Measurements from ENCODE around the gene FTO. TPM values are rescaled to one million over a fixed set of nuclear protein-coding genes. Genes with fewer than 3 reads are reported as not detected.

The FTO gene
- total RNA-seq, 2 donors from 2014 or later: 72.7 to 73.6 TPM

DNA sequence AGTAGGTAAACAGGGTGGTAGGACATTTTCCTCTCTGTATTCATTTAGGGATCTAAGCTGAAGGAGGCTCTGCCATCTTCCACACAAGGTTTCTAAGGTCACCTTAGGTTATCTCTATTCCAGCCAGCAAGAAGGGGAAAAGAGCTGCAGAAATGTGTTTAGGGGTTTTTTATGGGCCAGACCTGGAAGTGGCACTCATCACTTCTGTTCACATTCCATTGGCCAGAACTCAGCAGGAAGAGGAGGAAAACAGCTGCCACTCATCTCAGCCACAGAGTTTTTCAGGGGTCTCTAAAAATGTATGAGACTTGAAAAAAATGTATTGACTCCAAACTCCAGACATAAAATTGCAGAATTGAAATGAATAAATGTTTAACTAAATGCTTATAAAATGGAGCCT, 65.8 kb downstream of the FTO start:
- no peak overlapping the region for H3K4me3 ChIP-seq
- no peaks in the 10 kb centered on the region for H3K36me3 ChIP-seq
- H3K27me3 ChIP-seq (replicated peaks; ENCODE audit: insufficient read depth): no peaks in the 10 kb centered on the region
- intact Hi-C loops (cut with DNase I): loop anchor here (10.0 kb wide), 1 partner anchor 1605 kb away; no protein-coding TSS in a partner anchor
- no peaks in the 10 kb centered on the region for H3K4me1 ChIP-seq (replicated peaks)
- TF ChIP-seq, protein P1, sequence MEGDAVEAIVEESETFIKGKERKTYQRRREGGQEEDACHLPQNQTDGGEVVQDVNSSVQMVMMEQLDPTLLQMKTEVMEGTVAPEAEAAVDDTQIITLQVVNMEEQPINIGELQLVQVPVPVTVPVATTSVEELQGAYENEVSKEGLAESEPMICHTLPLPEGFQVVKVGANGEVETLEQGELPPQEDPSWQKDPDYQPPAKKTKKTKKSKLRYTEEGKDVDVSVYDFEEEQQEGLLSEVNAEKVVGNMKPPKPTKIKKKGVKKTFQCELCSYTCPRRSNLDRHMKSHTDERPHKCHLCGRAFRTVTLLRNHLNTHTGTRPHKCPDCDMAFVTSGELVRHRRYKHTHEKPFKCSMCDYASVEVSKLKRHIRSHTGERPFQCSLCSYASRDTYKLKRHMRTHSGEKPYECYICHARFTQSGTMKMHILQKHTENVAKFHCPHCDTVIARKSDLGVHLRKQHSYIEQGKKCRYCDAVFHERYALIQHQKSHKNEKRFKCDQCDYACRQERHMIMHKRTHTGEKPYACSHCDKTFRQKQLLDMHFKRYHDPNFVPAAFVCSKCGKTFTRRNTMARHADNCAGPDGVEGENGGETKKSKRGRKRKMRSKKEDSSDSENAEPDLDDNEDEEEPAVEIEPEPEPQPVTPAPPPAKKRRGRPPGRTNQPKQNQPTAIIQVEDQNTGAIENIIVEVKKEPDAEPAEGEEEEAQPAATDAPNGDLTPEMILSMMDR (IDR thresholded peaks at IDR 0.05): no peak
- no peak for TF ChIP-seq POLR2A (IDR thresholded peaks at IDR 0.05)
- TF ChIP-seq POLR2AphosphoS5 (IDR thresholded peaks at IDR 0.05): no peak
- no peak overlapping the region for H3K27ac ChIP-seq
- H3K9me3 ChIP-seq: no peaks in the 10 kb centered on the region
- DNase-seq (ENCODE audit: low spot score): no peak

DNA sequence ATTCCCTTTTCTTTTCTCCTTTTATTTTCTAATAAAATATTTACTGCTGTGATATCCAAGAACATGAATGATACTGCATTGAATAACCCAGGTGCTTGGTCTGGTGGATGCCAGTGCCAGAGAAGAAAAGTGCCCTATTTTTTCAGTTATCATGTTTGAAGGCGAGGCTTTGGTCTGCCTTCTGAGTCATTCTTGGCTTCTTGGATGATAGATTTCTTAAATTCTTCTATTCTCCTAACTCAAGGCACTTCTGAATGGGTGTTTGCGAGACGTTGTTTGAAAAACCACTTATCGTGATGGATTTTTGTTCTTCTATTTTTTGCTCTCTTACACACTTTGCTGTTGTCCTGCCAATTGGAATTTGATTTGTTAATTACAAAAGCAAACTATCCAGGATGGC, 66.7 kb downstream of the FTO start:
- WGBS: 71% methylated on average over 4 of the region's 4 CpGs
- Histone ChIP-seq H3K4me3 (no peak overlapping the region), H3K9me3 (no peaks in the 10 kb centered on the region), H3K27ac (no peak overlapping the region), H3K36me3 (no peaks in the 10 kb centered on the region), H3K27me3 (replicated peaks; ENCODE audit: insufficient read depth) (no peaks in the 10 kb centered on the region), H3K4me1 (replicated peaks) (peaks cover 3% of the 10 kb centered on the region)
- no peak for TF ChIP-seq POLR2A (IDR thresholded peaks at IDR 0.05)
- TF ChIP-seq, protein P1 (IDR thresholded peaks at IDR 0.05): no peak
- TF ChIP-seq POLR2AphosphoS5 (IDR thresholded peaks at IDR 0.05): no peak
- DNase-seq (ENCODE audit: low spot score): no peak
- intact Hi-C loops (cut with DNase I): no loop called here

DNA sequence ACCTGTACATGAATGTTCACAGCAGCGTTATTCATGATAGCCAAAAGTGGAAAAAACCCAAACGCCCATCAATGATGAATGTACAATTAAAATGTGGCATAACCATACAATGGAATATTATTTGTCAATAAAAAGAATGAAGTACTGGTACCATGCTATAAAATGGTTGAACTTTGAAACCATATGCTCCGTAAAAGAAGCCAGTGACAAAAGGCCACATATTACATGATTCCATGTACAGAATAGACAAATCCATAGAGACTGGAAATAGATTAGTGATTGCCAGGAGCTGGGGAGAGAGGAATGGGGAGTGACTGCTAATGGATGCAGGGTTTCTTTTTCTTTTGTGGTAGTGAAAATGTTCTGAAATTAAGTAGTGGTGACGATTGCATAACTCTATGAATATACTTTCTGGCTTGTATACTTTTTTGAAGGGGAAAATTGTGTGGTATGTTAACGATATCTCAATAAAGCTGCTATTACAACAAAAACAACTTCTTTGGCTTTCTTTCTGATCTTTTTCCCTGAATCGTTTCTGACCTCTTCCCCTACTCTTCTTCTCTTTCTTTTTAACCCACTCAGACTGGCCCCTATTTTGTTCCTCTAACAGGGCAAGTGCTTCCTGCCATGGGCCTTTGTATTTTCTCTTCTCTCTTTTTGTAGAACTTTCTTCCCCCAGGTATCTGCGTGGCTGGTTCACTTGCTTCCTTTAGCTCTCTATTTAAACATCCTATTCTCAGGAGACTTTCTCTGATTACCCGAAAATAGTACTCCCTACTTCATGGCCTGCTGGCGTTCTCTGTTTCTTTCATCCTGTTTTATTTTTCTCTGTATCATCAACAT, 67.9 kb downstream of the FTO start:
- no peak overlapping the region for H3K4me3 ChIP-seq
- H3K9me3 ChIP-seq: no peaks in the 10 kb centered on the region
- H3K27ac ChIP-seq: no peak overlapping the region
- DNase-seq (ENCODE audit: low spot score): no peak
- intact Hi-C loops (cut with DNase I): no loop called here
- H3K4me1 ChIP-seq (replicated peaks): peaks cover 3% of the 10 kb centered on the region
- 86% methylated on average over 9 of the region's 9 CpGs for WGBS
- no peaks in the 10 kb centered on the region for H3K36me3 ChIP-seq
- H3K27me3 ChIP-seq (replicated peaks; ENCODE audit: insufficient read depth): no peaks in the 10 kb centered on the region
- TF ChIP-seq POLR2A (IDR thresholded peaks at IDR 0.05) (no peak), POLR2AphosphoS5 (IDR thresholded peaks at IDR 0.05) (no peak)
- TF ChIP-seq, protein P1 (IDR thresholded peaks at IDR 0.05): no peak

DNA sequence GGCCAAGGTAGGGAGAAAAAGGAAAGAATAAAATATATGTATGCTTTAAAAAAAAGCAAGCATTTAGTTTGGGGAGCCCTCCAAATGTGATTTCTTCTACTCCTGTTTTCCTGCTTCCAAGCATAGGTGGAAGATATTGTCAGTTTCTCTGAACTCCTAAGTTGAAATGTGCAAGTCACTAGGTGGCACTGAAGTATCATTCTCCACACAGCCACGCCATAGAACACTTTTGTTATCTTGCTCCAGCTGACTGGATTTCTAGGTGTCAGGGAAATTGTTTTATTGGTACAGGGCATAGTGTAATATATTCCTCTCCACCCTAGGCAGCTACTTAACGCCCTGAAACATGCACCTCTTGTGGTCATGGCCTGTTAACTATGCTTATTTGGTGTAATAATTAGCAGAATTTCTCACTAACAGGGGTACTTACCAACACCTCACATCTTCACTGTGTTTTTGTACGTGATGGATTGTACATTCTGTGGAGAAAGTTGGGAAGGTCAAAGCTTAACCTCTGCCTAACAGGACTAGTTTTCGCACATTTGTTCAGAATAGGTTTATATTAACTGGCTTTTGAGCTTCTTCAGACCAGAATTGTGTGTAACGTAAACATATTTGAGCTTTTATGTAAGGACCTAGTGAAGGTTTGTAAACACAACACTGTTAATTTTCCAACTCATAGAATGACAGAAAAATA, 69.3 kb downstream of the FTO start:
- Histone ChIP-seq H3K4me1 (replicated peaks) (peaks cover 3% of the 10 kb centered on the region), H3K4me3 (no peak overlapping the region), H3K27ac (no peak overlapping the region), H3K9me3 (no peaks in the 10 kb centered on the region), H3K27me3 (replicated peaks; ENCODE audit: insufficient read depth) (no peaks in the 10 kb centered on the region), H3K36me3 (no peaks in the 10 kb centered on the region)
- intact Hi-C loops (cut with DNase I): no loop called here
- WGBS: 41% methylated on average over 5 of the region's 5 CpGs
- peak; percentile 52 for DNase-seq (ENCODE audit: low spot score)
- TF ChIP-seq POLR2AphosphoS5 (IDR thresholded peaks at IDR 0.05) (peak; percentile 66), POLR2A (IDR thresholded peaks at IDR 0.05) (no peak)
- TF ChIP-seq, protein P1 (IDR thresholded peaks at IDR 0.05): peak in 3 of 4 experiments; percentile 40 to 64 (median 63)

Data from prostate gland (tissue), 2 donors.